OCI-M2 (cell line): Measurements from ENCODE around the gene PPM1F.
"Not testable (repeated sequence)": the region's sequence is repeated elsewhere in the genome, so short reads cannot be mapped to it uniquely, and the experiment has no call there.

Source experiments
- DNase-seq: peaks from one replicate; lab custom pipeline; 2025; ENCODE audit not compliant: unreplicated experiment; lab: John Stamatoyannopoulos, UW

The PPM1F gene

DNA sequence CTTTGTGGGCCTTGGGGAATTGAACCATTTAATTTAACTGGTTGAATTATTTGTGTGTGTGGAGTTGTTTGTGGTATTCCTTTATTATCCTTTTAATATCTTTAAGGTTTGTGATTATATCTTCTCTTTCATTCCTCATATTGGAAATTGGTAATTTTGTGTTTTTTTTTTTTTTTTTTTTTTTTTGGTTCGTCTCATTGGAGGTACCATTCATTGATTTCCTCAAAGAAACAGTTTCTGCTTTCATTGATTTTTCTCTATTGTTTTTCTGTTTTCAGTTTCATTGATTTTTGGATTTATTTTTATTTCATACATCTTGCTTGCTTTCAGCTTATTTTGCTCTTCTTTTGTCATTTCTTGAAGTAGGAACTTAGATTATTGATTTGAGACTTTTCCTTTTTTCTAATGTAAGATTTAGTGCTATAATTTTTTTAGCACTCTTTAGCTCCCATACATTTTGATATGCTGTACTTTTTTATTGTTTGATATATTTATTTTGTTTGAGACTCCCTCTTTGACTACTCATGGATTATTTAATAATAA is 54.2 kb downstream of the PPM1F start:
- no peak for DNase-seq

DNA sequence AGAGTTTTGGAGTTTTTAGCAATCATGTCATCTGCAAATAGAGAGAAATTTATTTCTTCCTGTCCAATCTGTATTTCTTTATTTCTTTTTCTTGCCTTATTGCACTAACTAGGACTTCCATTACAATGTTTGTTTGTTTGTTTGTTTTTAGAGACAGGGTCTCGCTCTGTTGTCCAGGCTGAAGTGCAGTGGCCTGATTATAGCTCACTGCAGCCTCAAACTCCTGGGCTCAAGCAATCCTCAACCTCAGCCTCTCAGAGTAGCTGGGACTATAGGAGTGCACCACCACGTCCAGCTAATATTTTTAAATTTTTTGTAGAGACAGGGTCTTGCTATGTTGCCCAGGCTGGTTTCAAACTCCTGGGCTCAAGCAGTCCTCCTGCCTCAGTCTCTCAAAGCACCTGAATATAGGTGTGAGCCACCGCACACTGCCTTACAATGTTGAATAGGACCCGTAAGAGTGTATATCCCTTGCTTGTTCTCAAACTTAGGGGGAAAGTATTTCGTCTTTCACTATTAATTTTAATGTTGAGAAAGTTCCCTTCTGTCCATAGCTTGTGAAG is 55.6 kb downstream of the PPM1F start:
- DNase-seq: no peak

GRCh38 chr22:21896275-21896674 is 56.4 kb downstream of the PPM1F start:
- not testable (repeated sequence) for DNase-seq

- no peak for DNase-seq
Observed at GRCh38 chr22:21894799-21895198, 57.8 kb downstream of the PPM1F start.

DNA sequence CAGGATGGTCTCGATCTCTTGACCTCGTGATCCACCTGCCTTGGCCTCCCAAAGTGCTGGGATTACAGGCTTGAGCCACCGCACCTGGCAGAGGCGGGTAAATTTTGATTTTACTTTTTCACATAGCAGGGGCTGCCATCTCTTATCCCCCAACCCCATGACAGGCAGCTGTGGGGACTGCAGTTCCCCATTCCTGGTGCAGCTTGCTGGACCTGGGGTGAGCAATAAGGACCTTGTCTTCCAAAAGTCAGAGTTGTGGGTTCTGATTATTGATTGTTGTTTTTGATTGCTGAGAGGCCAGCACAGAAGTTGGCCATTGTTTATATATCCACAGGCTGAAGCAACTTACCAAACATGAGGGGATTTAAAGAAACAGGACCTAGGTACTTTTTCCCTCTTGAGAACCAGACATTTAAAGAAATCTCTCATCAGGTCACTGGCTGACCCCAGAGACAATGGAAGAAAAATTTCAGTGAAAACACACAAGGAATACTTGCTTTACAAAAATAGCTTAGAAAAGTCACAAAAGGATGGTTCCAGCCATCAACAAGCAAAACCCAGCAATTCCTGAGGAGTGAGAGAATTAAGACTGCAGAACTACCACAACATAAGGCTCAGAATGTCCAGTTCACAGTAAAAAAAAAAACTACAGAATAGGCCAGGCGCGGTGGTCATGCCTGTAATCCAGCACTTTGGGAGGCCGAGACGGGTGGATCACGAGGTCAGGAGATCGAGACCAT is 63.2 kb downstream of the PPM1F start:
- no peak for DNase-seq

- DNase-seq: no peak
Observed at GRCh38 chr22:21887841-21888240, 64.8 kb downstream of the PPM1F start.

DNA sequence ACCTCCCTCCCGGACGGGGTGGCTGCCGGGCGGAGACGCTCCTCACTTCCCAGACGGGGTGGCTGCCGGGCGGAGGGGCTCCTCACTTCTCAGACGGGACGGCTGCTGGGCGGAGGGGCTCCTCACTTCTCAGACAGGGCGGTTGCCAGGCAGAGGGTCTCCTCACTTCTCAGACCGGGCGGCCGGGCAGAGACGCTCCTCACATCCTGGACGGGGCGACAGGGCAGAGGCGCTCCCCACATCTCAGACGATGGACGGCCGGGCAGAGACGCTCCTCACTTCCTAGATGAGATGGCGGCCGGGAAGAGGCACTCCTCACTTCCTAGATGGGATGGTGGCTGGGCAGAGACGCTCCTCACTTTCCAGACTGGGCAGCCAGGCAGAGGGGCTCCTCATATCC is 68.7 kb downstream of the PPM1F start:
- DNase-seq: not testable (repeated sequence)

DNA sequence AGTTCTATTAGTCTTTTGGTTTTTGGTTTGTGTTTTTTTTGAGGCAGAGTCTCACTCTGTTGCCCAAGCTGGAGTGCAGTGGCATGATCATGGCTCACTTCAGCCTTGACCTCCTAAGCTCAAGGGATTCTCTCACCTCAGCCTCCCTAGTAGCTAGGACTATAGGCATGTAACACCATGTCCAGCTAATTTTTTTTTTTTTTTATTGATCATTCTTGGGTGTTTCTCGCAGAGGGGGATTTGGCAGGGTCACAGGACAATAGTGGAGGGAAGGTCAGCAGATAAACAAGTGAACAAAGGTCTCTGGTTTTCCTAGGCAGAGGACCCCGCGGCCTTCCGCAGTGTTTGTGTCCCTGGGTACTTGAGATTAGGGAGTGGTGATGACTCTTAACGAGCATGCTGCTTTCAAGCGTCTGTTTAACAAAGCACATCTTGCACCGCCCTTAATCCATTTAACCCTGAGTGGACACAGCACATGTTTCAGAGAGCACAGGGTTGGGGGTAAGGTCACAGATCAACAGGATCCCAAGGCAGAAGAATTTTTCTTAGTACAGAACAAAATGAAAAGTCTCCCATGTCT is 69.8 kb downstream of the PPM1F start:
- not testable (repeated sequence) for DNase-seq

DNA sequence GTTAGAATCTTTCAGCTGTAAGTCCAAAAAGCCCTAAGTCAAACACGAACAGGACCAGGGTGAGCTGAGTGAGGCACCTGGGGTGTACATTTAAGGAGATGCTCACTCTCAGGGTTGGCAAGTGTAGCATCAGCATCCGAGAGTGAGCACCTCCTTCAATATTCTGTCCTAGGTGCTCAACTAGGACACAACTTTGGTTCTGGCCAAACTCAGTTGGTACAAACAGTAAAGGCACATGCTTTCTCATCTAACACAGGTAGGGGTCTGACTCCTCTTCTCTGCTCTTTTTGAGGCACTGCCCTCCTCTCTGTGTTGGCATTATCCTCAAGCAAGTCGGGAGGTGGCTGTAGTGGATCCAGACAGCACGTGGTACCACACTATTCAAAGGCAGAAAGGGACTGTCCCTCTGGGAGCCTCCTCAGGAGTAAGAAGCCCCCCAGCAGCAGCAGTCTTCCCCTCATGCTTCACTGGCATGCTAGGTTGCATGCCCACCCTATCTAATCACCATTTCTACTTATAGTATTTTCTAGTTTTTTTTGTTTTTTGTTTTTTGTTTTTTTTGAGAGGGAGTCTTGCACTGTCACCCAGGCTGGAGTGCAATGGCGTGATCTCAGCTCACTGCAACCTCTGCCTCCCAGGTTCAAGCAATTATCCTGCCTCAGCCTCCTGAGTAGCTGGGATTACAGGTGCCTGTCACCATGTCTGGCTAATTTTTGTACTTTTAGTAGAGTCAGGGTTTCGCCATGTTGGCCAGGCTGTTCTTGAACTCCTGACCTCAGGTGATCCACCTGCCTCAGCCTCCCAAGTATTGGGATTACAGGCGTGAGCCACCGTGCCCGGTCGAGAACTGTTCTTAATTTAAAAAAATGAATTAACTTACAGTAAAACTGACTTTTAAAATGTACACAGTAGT is 70.6 kb downstream of the PPM1F start:
- no peak for DNase-seq

DNA sequence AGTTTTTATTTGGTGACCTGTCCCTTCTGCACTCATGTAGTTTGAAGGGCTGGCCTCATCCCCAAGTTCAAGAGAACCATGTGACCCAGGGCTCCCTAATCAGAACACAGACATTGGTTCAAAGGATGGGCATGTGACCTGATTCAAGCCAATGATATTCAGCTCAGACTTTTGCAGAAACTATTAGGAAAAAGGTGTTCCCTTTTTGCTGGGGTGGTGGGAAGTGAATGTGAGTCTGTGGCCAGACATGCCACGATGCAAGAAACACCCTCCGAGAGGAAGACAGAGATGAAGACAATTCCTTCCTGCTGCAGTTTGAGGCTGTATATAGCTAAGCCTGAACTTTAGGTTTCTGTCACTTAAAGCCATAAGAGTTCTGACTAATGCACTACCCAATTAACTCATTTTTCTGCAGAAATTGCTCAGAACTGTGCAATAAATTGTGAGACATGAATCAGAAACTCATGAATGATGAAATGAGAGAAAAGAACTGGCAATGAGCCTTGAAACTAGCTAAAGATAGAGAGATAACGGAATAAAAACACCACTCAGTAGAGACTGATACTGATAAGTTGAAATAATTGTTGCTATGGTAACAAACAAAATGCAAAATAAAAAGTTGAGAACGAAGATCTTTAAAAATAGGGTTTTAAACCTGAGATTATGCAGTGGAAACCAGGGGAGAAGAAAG is 76.0 kb downstream of the PPM1F start:
- DNase-seq: no peak

DNA sequence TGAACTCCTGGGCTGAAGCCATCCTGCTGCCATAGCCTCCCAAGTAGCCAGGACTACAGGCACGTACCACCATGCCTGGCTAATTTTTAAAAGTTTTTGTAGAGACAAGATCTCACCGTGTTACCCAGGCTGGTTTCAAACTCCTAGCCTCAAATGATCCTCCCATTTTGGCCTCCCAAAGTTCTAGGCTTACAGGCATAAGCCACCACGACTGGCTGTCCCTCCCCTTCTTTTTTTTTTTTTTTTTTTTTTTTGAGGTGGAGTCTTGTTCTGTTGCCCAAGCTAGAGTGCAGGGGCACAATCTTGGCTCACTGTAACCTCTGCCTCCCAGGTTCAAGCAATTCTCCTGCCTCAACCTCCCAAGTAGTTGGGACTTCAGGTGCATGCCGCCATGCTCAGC is 77.7 kb downstream of the PPM1F start:
- DNase-seq: not testable (repeated sequence)

DNA sequence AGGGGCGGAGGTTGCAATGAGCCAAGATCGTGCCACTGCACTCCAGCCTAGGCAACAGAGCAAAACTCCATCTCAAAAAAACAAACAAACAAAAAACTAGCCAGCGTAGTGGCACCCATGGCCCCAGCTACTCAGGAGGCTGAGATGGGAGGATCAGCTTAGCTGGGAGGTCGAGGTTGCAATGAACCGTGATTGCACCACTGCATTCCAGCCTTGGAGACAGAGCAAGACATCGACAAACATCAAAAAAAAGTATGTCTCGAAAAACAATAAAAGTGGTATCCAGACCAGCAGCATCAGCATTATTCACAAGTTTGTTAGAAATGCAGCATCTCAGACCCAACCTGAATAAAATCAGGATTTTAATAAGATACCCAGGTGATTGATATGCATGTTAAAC is 79.0 kb downstream of the PPM1F start:
- DNase-seq: no peak

GRCh38 chr22:21872741-21873140 is 79.9 kb downstream of the PPM1F start:
- not testable (repeated sequence) for DNase-seq
